Urothelium cell line (cell line): ENCODE data around the gene METTL2B.
"Not testable (repeated sequence)": the region's sequence is repeated elsewhere in the genome, so short reads cannot be mapped to it uniquely, and the experiment has no call there.

Experiments used
- DNase-seq: peaks from one replicate; pipeline ENCODE4 v3.0.0; 2011; ENCODE audit warnings: low spot score, mixed read lengths
- FAIRE-seq: peaks from 2 replicates; lab custom pipeline; 2011; peaks lifted over from hg19 to GRCh38; lab: Jason Lieb, UNC

METTL2B gene

DNA sequence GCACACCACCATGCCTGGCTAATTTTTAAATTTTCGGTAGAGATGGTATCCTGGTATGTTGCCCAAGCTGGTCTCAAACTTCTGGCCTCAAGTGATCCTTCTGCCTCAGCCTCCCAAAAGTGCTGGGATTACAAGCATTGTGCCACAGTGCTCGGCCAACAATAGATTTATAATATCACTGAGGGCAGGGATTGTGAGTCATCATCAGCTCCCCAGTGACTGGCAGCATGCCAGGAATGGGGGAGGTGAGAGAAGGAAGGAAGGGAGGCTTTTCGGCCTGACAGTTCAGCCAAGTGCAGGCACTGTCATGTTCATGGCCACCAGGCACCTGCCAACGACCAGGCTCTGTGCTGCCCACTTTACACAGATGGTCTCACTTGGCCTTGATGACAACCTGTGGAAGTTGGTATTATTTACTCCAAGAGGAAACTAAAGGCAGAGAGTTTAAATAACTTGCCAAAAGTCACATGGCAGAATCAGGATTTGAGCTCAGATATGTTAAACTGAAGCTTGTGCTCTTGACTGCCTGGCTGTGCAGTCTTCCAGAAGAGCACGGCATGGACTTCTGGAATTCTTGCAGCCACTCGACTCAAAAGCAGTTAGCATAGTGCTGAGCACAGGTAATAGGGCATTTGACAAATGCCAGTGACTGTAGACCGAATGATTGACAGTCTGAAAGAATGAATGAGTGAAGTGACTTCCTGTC, 46.8 kb downstream of the METTL2B start:
- not testable (repeated sequence) for FAIRE-seq
- peak; percentile 38 for DNase-seq

GRCh38 chr7:128523932-128524524, 47.5 kb downstream of the METTL2B start:
- not testable (repeated sequence) for FAIRE-seq, DNase-seq

- DNase-seq, FAIRE-seq: not testable (repeated sequence)
Measured at GRCh38 chr7:128525584-128525983, 49.0 kb downstream of the METTL2B start.

DNA sequence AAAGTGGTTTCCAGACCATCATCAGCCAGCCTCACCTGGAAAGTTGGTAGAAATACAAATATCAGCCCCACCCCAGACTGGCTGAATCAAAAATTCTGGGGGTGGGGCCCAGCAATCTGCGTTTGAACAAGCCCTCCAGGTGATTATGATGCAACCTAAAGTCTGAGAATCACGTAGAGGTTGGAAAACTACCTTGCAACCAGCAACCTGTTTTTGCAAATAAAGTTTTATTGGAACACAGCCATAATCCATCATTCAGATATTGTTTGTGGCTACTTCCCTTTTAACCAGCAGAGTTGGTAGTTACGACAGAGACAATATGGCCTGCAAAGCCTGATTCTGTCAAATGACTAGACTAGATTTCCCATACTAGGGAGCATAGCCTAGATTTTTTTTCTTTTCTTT, 49.5 kb downstream of the METTL2B start:
- not testable (repeated sequence) for DNase-seq, FAIRE-seq

GRCh38 chr7:128529191-128529590, 52.6 kb downstream of the METTL2B start:
- DNase-seq, FAIRE-seq: not testable (repeated sequence)

DNA sequence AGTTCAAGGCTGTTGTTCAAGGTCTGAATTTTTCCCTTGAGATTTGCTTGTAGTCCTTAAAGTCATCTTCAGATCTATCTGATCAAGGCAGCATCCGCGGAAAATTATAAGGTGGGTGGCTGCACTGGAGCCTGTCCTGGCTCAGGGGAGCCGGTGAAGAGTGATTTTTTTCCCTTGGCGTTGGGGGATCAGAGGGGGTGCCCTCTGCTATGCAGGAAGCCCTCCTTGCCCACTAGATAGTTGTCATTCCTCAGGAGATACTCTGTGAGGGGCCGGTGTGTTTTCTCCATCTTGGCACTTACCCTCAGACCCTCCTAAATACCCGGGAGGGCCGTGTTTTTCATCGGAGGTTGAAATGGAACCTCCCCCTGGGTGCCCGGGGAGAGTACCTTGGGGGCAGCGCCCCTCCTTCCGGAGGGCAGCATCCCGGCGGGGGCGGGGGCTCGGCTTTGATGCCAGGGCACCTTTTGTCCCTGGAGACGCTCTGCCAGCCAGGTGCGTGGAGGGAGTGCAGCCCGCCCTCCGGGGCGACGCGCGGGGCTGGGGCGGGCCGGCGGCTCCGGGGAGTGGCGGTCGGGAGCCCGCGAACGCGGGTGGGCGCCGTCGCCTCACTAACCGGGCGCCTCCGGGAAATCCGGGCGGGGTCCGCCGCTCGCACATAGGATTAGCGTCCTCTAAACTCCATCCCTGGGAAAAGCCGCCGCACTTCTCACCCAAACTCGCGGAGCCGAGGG, 53.7 kb downstream of the METTL2B start:
- DNase-seq: peak; percentile 8
- FAIRE-seq: not testable (repeated sequence)

DNA sequence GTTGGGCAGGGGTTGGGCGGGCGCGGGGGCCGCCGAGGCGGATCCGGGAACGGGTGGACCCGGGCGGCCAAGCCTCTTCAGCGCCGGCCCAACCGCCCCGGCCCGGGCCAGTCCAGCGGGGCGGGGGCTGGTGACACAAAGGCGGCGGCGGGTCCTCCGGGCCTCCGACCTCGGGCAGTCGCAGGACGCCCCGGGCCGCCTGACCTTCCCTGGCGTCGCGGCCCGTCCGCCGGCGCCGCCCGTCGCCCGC, 54.2 kb downstream of the METTL2B start:
- DNase-seq: no peak
- FAIRE-seq: no peak

DNA sequence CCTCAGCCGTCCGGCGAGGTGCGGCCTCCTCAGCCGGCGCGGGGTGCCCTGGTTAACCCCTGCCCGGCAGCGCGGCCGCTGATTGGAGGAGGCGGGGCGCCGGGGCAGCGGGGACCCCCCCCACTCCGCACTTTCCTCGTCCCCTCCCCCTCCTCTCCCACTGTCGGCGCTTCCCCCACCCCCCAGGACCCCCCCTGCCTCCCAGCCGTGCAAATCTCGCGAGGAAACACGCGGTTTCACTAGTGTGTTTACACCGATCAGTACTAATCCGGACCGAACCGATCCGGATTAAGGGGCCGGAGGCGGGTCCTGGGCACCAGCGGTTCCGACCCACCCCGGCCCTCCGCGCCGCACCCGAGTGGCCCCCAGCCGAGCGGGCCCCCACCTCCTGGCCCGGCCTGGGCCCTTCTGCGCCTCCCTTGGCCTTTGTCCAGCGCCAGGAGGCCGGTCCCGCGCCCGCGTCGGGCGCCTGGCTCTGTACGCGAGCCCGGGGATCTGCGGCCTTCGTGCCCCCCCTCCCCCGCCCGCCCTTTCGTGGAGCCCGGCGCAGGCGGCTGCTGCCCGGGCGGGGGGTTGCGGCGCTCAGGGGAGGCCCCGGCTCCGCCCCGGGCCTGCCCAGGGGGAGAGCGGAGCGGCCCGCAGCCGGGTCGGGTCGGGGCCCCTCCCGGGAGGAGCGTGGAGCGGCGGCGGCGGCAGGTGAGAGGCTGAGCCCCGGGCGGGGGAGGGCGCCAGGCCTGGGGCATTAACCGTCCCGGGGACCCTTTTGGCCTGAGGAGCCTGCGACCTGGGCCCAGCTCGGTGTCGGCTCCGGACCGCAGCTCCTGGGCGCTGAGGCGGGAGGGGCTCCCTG, 54.8 kb downstream of the METTL2B start:
- not testable (repeated sequence) for FAIRE-seq
- peak; percentile 84 for DNase-seq

DNA sequence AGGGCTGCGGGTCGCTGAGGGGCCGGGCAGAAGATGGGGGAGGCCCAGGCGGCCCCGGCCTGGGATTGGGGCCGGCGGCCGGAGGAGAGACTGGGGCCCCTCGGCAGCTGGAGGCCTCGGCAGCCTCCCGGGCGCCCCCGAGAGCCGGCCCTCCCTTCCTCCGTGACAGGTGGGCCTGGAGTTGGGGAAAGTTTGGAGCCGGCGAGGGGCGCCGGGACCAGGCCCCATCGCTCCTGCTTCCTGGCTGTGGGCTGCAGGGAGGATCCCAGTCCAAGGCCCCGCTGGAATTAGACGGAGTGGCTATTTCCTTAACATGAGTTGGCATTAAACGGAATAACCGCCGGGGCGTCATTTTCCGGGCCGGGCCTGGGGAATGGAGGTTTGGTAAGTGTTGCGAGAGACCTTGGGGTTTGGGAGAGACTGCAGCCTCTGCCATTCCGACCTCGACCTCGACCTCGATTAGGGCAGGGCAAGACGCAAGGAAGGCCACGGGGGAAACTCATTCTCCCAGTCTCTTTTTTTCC, 55.5 kb downstream of the METTL2B start:
- DNase-seq, FAIRE-seq: not testable (repeated sequence)

- not testable (repeated sequence) for FAIRE-seq, DNase-seq
Measured at GRCh38 chr7:128532956-128533355, 56.4 kb downstream of the METTL2B start.

DNA sequence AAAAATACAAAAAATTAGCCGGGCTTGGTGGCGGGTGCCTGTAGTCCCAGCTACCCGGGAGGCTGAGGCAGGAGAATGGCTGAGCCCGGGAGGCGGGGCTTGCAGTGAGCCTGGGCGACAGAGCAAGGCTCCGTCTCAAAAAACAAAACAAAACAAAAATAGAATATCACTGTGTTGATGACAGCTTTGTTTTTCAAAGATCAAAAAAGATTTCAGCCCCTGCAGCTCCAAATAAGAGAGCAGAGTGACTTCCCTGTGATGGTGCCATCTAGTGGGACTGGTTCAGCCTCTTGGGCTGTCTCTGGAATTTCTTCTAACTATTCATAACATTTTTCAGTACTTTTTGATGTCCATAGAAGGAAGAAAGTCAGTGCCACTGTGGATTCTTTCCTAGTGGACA, 60.9 kb downstream of the METTL2B start:
- FAIRE-seq, DNase-seq: not testable (repeated sequence)

DNA sequence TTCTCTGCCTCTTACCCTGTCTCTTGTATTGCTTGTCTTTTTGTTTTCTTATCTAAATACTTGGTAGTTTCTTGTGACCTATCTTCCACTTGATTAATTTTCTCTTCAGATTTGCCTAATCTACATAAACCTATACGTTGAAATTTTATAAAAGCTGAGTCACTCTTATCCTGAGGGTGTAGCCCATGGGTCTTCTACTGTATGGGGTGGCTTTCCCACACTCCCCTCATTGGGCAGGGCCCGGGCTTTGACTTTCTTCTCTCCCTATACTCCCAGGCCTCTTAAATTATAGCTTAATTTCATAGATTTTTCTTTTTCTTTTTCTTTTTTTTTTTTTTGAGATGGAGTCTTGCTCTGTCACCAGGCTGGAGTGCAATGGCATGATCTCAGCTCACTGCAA, 66.0 kb downstream of the METTL2B start:
- not testable (repeated sequence) for DNase-seq, FAIRE-seq

DNA sequence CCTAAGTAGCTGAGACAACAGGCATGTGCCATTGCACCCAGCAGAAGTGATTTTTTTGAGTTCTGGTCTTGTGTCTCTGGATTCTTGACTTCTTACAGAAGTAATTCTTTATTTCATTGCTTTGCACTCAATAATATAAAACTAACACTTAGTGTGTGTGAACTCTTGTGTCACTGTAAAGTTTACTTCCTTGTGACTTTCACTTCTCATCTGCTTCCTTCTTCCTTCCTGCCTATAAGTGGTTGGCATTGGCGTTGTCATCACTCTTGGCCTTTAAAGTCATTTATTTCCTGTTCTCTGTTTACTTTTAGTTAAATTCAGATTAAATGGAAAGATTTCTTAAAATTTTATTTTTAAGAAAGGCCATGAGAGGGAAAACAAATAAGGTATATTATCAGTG, 66.8 kb downstream of the METTL2B start:
- not testable (repeated sequence) for DNase-seq, FAIRE-seq

- not testable (repeated sequence) for DNase-seq
Measured at GRCh38 chr7:128546319-128546851, 69.8 kb downstream of the METTL2B start.

GRCh38 chr7:128550920-128551319, 74.4 kb downstream of the METTL2B start:
- FAIRE-seq (no peak), DNase-seq (no peak)

More at GRCh38 chr7:128546319-128546851, 69.8 kb downstream of the METTL2B start:
- FAIRE-seq: not testable (repeated sequence)

DNA sequence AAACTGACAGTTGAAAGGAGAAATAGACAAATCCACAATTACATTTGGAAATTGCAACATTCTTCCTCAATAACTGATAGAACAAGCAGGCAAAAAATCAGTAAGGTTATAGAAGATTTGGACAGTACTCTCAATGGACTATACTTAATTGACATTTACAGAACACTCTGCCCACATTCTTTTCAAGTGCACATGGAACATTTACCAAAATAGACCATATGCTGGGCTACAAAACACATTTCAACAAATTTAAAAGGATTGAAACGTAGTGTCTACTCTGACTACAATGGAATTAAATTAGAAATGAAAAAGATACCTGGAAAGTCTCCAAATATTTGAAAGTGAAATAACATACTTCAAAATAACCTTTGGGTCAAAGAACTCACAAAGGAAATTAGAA, 77.8 kb downstream of the METTL2B start:
- not testable (repeated sequence) for DNase-seq, FAIRE-seq
